H1 (cell line): Measurements from ENCODE around the gene OR5A1. TPM values are rescaled to one million over a fixed set of nuclear protein-coding genes. Genes with fewer than 3 reads are reported as not detected.

ENCODE experiments used
- CEBPB ChIP-seq: IDR thresholded peaks from 2 replicates; pipeline ENCODE4 v1.6.1; 2012; ENCODE audit warnings: low read depth, low read length
- polyA plus RNA-seq, 7 experiments: library from polyadenylated mRNA; depleted of rRNA in 3 of 7; stranded (reverse) in 5 of 7; unstranded in 2 of 7; fragments of >200 nt in 5 of 7; fragments of 200-250 nt in 2 of 7; gene quantifications; 1 replicate in 5 of 7; 2 replicates in 1 of 7; 4 replicates in 1 of 7; pipeline versions ENCODE4 v1.2.1 to v1.2.3, GENCODE V29; 2011 to 2013; ENCODE audit warnings: missing spikeins in 2 of 7, mixed read lengths in 2 of 7
- total RNA-seq: library from RNA; stranded (reverse); fragmentation: NEBNext Ultra II Directional; extraction: Animal tissue kit (Norgen Biotek cat#: 25700); gene quantifications from 2 replicates; pipeline ENCODE4 v1.2.1, GENCODE V29; 2021

Gene OR5A1
- total and polyA plus RNA-seq, 2 of the 8 experiments (the other 6 are each of a cell fraction or from before 2014, with no cell fraction given), result not detected

DNA sequence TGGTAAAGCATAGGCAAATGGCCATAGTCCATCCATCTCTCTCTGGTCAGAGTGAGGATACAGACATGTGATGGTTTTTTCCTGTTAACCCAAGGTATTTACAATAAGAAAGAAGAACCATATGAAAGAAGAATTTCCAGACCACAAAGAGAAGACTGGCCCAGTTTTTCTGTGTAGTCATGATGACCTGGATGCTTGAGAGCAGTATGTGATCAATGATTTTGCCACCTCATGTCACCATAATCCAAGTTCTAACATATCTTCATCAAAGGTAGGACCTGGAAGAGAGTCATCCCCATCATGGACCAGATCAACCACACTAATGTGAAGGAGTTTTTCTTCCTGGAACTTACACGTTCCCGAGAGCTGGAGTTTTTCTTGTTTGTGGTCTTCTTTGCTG, 20.4 kb downstream of the OR5A1 start, which contains the start of gene OR4D6 (continued):
- no peak for TF ChIP-seq CEBPB
